Measurements from ENCODE around the gene RNASE12.
"Not testable (repeated sequence)": the region's sequence is repeated elsewhere in the genome, so short reads cannot be mapped to it uniquely, and the experiment has no call there.

RNASE12 gene

GRCh38 chr14:20580242-20580641 lies 10.9 kb downstream of the RNASE12 start:
- Mint-ChIP-seq H3K4me3 (no peak overlapping the region), H3K36me3 (ENCODE audit: low read depth) (no peaks in the 10 kb centered on the region), H3K9me3 (no peaks in the 10 kb centered on the region), H3K4me1 (ENCODE audit: low read depth) (peaks cover 10% of the 10 kb centered on the region), H3K27me3 (no peaks in the 10 kb centered on the region), H3K27ac (no peak overlapping the region)
- intact Hi-C loops (cut with micrococcal nuclease): no loop called here

GRCh38 chr14:20578784-20579502 lies 12.2 kb downstream of the RNASE12 start:
- no peak overlapping the region for H3K27ac Mint-ChIP-seq
- intact Hi-C loops (cut with micrococcal nuclease): no loop called here
- H3K9me3 Mint-ChIP-seq: no peaks in the 10 kb centered on the region
- H3K4me1 Mint-ChIP-seq (ENCODE audit: low read depth): peaks cover 10% of the 10 kb centered on the region
- H3K4me3 Mint-ChIP-seq: no peak overlapping the region
- H3K36me3 Mint-ChIP-seq (ENCODE audit: low read depth): no peaks in the 10 kb centered on the region
- no peaks in the 10 kb centered on the region for H3K27me3 Mint-ChIP-seq

GRCh38 chr14:20578325-20578724 lies 12.9 kb downstream of the RNASE12 start:
- Mint-ChIP-seq H3K4me1 (ENCODE audit: low read depth) (peaks cover 10% of the 10 kb centered on the region), H3K4me3 (no peak overlapping the region), H3K9me3 (no peaks in the 10 kb centered on the region), H3K27me3 (no peaks in the 10 kb centered on the region), H3K36me3 (ENCODE audit: low read depth) (no peaks in the 10 kb centered on the region), H3K27ac (no peak overlapping the region)
- intact Hi-C loops (cut with micrococcal nuclease): no loop called here

GRCh38 chr14:20572382-20572990 lies 18.7 kb downstream of the RNASE12 start:
- H3K27me3 Mint-ChIP-seq; H3K27ac Mint-ChIP-seq; H3K4me1 Mint-ChIP-seq (ENCODE audit: low read depth); H3K4me3 Mint-ChIP-seq; intact Hi-C loops (cut with micrococcal nuclease); H3K36me3 Mint-ChIP-seq (ENCODE audit: low read depth): not testable (repeated sequence)
- H3K9me3 Mint-ChIP-seq: peaks cover 20% of the 10 kb centered on the region

- H3K27me3 Mint-ChIP-seq; intact Hi-C loops (cut with micrococcal nuclease); H3K4me1 Mint-ChIP-seq (ENCODE audit: low read depth); H3K36me3 Mint-ChIP-seq (ENCODE audit: low read depth); H3K4me3 Mint-ChIP-seq; H3K27ac Mint-ChIP-seq: not testable (repeated sequence)
- H3K9me3 Mint-ChIP-seq: peaks cover 20% of the 10 kb centered on the region
Measured at GRCh38 chr14:20570720-20571119, 20.5 kb downstream of the RNASE12 start.

GRCh38 chr14:20569865-20570264 lies 21.3 kb downstream of the RNASE12 start:
- intact Hi-C loops (cut with micrococcal nuclease); H3K36me3 Mint-ChIP-seq (ENCODE audit: low read depth); H3K4me3 Mint-ChIP-seq; H3K27me3 Mint-ChIP-seq; H3K4me1 Mint-ChIP-seq (ENCODE audit: low read depth); H3K27ac Mint-ChIP-seq: not testable (repeated sequence)
- H3K9me3 Mint-ChIP-seq: peaks cover 20% of the 10 kb centered on the region

- no peaks in the 10 kb centered on the region for H3K27me3 Mint-ChIP-seq
- no peak overlapping the region for H3K27ac Mint-ChIP-seq
- H3K4me1 Mint-ChIP-seq (ENCODE audit: low read depth): no peaks in the 10 kb centered on the region
- intact Hi-C loops (cut with micrococcal nuclease): no loop called here
- H3K4me3 Mint-ChIP-seq: no peak overlapping the region
- H3K36me3 Mint-ChIP-seq (ENCODE audit: low read depth): no peaks in the 10 kb centered on the region
- H3K9me3 Mint-ChIP-seq: peaks cover 20% of the 10 kb centered on the region
Measured at GRCh38 chr14:20569066-20569465, 22.1 kb downstream of the RNASE12 start.

- H3K36me3 Mint-ChIP-seq (ENCODE audit: low read depth): no peaks in the 10 kb centered on the region
- H3K27me3 Mint-ChIP-seq: no peaks in the 10 kb centered on the region
- intact Hi-C loops (cut with micrococcal nuclease): no loop called here
- no peaks in the 10 kb centered on the region for H3K4me1 Mint-ChIP-seq (ENCODE audit: low read depth)
- no peak overlapping the region for H3K27ac Mint-ChIP-seq
- peaks cover 20% of the 10 kb centered on the region for H3K9me3 Mint-ChIP-seq
- no peak overlapping the region for H3K4me3 Mint-ChIP-seq
Measured at GRCh38 chr14:20568393-20568792, 22.8 kb downstream of the RNASE12 start.

- H3K27me3 Mint-ChIP-seq; H3K27ac Mint-ChIP-seq; H3K36me3 Mint-ChIP-seq (ENCODE audit: low read depth); H3K4me3 Mint-ChIP-seq; intact Hi-C loops (cut with micrococcal nuclease); H3K4me1 Mint-ChIP-seq (ENCODE audit: low read depth): not testable (repeated sequence)
- peaks cover 20% of the 10 kb centered on the region for H3K9me3 Mint-ChIP-seq
Measured at GRCh38 chr14:20567199-20567598, 24.0 kb downstream of the RNASE12 start.

GRCh38 chr14:20564501-20564997 lies 26.6 kb downstream of the RNASE12 start:
- Mint-ChIP-seq H3K27ac (no peak overlapping the region), H3K4me3 (no peak overlapping the region), H3K9me3 (peaks cover 17% of the 10 kb centered on the region), H3K27me3 (no peaks in the 10 kb centered on the region), H3K4me1 (ENCODE audit: low read depth) (no peaks in the 10 kb centered on the region), H3K36me3 (ENCODE audit: low read depth) (no peaks in the 10 kb centered on the region)
- intact Hi-C loops (cut with micrococcal nuclease): no loop called here

GRCh38 chr14:20563971-20564370 lies 27.2 kb downstream of the RNASE12 start:
- no peaks in the 10 kb centered on the region for H3K36me3 Mint-ChIP-seq (ENCODE audit: low read depth)
- peaks cover 12% of the 10 kb centered on the region for H3K9me3 Mint-ChIP-seq
- no peaks in the 10 kb centered on the region for H3K27me3 Mint-ChIP-seq
- intact Hi-C loops (cut with micrococcal nuclease): no loop called here
- no peak overlapping the region for H3K27ac Mint-ChIP-seq
- H3K4me3 Mint-ChIP-seq: no peak overlapping the region
- no peaks in the 10 kb centered on the region for H3K4me1 Mint-ChIP-seq (ENCODE audit: low read depth)

- Mint-ChIP-seq H3K36me3 (ENCODE audit: low read depth) (no peaks in the 10 kb centered on the region), H3K4me3 (no peak within 1 kb of the TSS), H3K27me3 (no peaks in the 10 kb centered on the region), H3K4me1 (ENCODE audit: low read depth) (peaks cover 8% of the 10 kb centered on the region), H3K27ac (no peak within 1 kb of the TSS), H3K9me3 (no peaks in the 10 kb centered on the region)
- intact Hi-C loops (cut with micrococcal nuclease): no loop called here
Measured at GRCh38 chr14:20560961-20561360, 30.2 kb downstream of the RNASE12 start, which contains the start of gene RNASE9. RNASE9 (minus strand) TSS chr14:20561047.

- no peak overlapping the region for H3K27ac Mint-ChIP-seq
- intact Hi-C loops (cut with micrococcal nuclease): no loop called here
- H3K4me1 Mint-ChIP-seq (ENCODE audit: low read depth): peaks cover 8% of the 10 kb centered on the region
- no peak overlapping the region for H3K4me3 Mint-ChIP-seq
- peaks cover 1% of the 10 kb centered on the region for H3K27me3 Mint-ChIP-seq
- H3K36me3 Mint-ChIP-seq (ENCODE audit: low read depth): no peaks in the 10 kb centered on the region
- no peaks in the 10 kb centered on the region for H3K9me3 Mint-ChIP-seq
Measured at GRCh38 chr14:20559461-20559904, 31.7 kb downstream of the RNASE12 start.

GRCh38 chr14:20557212-20557542 lies 34.0 kb downstream of the RNASE12 start:
- Mint-ChIP-seq H3K4me3 (no peak overlapping the region), H3K27me3 (peaks cover 1% of the 10 kb centered on the region), H3K27ac (no peak overlapping the region), H3K4me1 (ENCODE audit: low read depth) (peaks cover 8% of the 10 kb centered on the region), H3K36me3 (ENCODE audit: low read depth) (no peaks in the 10 kb centered on the region), H3K9me3 (no peaks in the 10 kb centered on the region)
- intact Hi-C loops (cut with micrococcal nuclease): no loop called here

All from dendritic cell treated with granulocyte-macrophage colony-stimulating factor and Interleukin-4, amounts not matched to agents 40 ng/mL and 50 ng/mL, for 4 days (primary cell).